Lower lobe of right lung (tissue), 2 donors: ENCODE data around the gene TMEM106B. TPM values are rescaled to one million over a fixed set of nuclear protein-coding genes. Genes with fewer than 3 reads are reported as not detected.

Experiments used
- ATAC-seq, 2 donors: fragments of 200-7000 bp; cut with Tn5 transposase; one replicate each; pipeline ENCODE4 v1.9.1; 2020 to 2022; ENCODE audit warnings: mild to moderate bottlenecking in 2 of 2, moderate library complexity in 2 of 2
- DNase-seq: peaks from one replicate; pipeline ENCODE4 v3.0.0-alpha.2; 2020
- H3K27ac ChIP-seq: fragments of 200-600 bp; one replicate; pipeline ENCODE4 v1.8.0; 2022
- H3K27me3 ChIP-seq: fragments of 200-600 bp; one replicate; pipeline ENCODE4 v1.8.0; 2022; ENCODE audit warnings: low read depth
- H3K36me3 ChIP-seq: fragments of 200-600 bp; one replicate; pipeline ENCODE4 v1.8.0; 2022; ENCODE audit warnings: mild to moderate bottlenecking
- H3K4me1 ChIP-seq: fragments of 200-600 bp; one replicate; pipeline ENCODE4 v1.8.0; 2022
- H3K4me3 ChIP-seq: fragments of 200-600 bp; one replicate; pipeline ENCODE4 v1.8.0; 2022; ENCODE audit warnings: mild to moderate bottlenecking
- H3K9me3 ChIP-seq: fragments of 200-600 bp; one replicate; pipeline ENCODE4 v1.8.0; 2022
- intact Hi-C: fragments of 100-400 bp; cut with DNase I; formaldehyde crosslinking; loops from one replicate; pipeline ENCODE4 v1.11.0; 2022
- total RNA-seq: library from RNA; stranded (reverse); fragmentation: NEBNext Ultra II Directional; extraction: Animal tissue kit (Norgen Biotek cat#: 25700); gene quantifications from one replicate; pipeline ENCODE4 v1.2.1, GENCODE V29; 2021
- TF ChIP-seq, protein P1 (sequence below): fragments of 200-600 bp; IDR thresholded peaks from one replicate; pipeline ENCODE4 v1.8.0; 2022; ENCODE audit warnings: antibody characterized with exemption, mild to moderate bottlenecking
- donor health status: DM: no; HTN: yes; CAD: no; lungs with severe emphysema.

TMEM106B gene
- total RNA-seq, 1 donor from 2014 or later = 38.7 TPM

DNA sequence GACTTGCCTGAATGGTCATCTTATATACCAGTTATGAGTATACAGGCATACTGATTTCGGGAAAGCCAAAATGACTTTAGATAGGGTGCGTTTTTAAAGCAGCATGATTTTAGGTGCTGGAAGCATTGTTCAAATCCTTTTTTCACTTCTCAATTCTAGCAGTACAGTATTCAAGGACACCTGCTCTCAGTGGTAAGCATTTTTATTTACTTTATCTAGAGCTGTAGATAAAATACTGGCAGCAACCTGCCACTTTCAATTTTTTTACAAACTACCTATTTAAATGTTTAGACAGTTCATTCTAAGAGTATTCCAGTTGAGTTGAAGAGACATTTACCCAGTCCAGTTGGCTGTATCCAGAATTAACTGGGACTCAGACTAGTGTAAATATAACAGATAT, 33.6 kb downstream of the TMEM106B start:
- TF ChIP-seq, protein P1, sequence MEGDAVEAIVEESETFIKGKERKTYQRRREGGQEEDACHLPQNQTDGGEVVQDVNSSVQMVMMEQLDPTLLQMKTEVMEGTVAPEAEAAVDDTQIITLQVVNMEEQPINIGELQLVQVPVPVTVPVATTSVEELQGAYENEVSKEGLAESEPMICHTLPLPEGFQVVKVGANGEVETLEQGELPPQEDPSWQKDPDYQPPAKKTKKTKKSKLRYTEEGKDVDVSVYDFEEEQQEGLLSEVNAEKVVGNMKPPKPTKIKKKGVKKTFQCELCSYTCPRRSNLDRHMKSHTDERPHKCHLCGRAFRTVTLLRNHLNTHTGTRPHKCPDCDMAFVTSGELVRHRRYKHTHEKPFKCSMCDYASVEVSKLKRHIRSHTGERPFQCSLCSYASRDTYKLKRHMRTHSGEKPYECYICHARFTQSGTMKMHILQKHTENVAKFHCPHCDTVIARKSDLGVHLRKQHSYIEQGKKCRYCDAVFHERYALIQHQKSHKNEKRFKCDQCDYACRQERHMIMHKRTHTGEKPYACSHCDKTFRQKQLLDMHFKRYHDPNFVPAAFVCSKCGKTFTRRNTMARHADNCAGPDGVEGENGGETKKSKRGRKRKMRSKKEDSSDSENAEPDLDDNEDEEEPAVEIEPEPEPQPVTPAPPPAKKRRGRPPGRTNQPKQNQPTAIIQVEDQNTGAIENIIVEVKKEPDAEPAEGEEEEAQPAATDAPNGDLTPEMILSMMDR = no peak
- Histone ChIP-seq H3K4me3 (no peak overlapping the region), H3K4me1 (no peaks in the 10 kb centered on the region), H3K27me3 (no peaks in the 10 kb centered on the region), H3K9me3 (no peaks in the 10 kb centered on the region), H3K27ac (no peak overlapping the region), H3K36me3 (no peaks in the 10 kb centered on the region)
- DNase-seq (no peak), ATAC-seq (no peak)
- intact Hi-C loops = no loop called here

DNA sequence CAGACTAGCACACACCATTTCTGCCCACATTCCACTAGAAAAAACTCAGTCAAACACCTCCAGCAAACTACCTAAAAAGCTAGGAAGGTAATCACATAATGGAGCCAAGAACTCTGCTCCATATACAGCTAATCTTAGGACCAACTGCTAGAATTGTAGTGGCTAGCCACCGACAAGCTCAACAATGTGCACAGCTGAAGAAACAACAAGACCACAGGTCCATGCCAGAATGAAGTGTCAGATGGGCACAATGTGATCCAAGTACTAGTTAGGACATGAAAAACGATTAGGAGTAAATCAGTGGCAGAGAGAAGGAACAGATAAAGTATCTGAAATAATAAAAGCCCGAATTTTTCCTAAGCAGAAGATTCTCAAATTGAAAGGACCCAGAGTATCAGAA, 38.6 kb downstream of the TMEM106B start:
- H3K27me3 ChIP-seq = no peaks in the 10 kb centered on the region
- H3K4me1 ChIP-seq = no peaks in the 10 kb centered on the region
- no peak overlapping the region for H3K4me3 ChIP-seq
- H3K9me3 ChIP-seq = peaks cover 7% of the 10 kb centered on the region
- ATAC-seq (no peak), DNase-seq (no peak)
- H3K27ac ChIP-seq = no peak overlapping the region
- intact Hi-C loops = no loop called here
- H3K36me3 ChIP-seq = no peaks in the 10 kb centered on the region
- TF ChIP-seq, protein P1 = no peak

DNA sequence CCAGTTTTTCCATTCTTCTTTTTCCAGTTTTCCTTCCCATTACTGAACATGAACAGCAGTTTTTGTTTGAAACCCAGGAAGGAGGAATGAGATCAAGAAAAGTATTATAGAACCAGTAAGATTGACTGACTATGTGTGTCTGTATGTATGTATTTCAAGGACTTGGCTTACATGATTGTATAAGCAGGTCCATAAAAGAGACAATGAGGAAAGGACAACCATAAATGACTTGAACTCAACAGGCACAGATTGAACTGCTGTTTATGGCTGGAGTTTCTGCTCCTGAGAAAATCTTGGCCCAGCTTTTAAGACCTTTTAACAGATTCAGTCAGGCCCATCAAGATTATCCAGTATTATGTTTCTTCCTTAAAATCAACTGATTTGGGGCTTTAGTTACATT, 39.1 kb downstream of the TMEM106B start:
- intact Hi-C loops = no loop called here
- Histone ChIP-seq H3K4me1 (no peaks in the 10 kb centered on the region), H3K9me3 (peaks cover 7% of the 10 kb centered on the region), H3K27ac (no peak overlapping the region), H3K36me3 (no peaks in the 10 kb centered on the region), H3K4me3 (no peak overlapping the region), H3K27me3 (no peaks in the 10 kb centered on the region)
- TF ChIP-seq, protein P1 = no peak
- DNase-seq = no peak
- ATAC-seq = no peak

DNA sequence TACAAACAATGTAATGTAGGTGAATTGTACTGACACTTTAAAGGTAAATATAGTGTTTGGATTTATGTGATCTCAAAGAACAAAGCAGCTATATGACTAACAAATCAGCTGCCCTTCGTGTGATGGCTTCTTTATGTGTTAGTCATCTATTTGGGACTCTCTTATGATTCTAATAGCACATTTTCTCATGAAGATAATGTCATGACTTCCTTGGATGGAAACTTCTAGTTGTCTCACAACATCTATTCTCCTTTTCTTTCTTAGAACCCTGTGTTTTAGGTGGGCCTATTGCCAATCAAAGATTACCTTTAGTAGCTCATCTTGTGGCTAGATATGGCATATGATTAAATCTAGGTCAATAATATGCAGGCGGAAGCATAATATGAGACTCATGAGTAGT, 45.0 kb downstream of the TMEM106B start:
- Histone ChIP-seq H3K4me1 (no peaks in the 10 kb centered on the region), H3K36me3 (no peaks in the 10 kb centered on the region), H3K4me3 (no peak overlapping the region), H3K27me3 (no peaks in the 10 kb centered on the region), H3K9me3 (peaks cover 7% of the 10 kb centered on the region), H3K27ac (no peak overlapping the region)
- intact Hi-C loops = no loop called here
- DNase-seq = no peak
- no peak for ATAC-seq
- TF ChIP-seq, protein P1 = no peak

DNA sequence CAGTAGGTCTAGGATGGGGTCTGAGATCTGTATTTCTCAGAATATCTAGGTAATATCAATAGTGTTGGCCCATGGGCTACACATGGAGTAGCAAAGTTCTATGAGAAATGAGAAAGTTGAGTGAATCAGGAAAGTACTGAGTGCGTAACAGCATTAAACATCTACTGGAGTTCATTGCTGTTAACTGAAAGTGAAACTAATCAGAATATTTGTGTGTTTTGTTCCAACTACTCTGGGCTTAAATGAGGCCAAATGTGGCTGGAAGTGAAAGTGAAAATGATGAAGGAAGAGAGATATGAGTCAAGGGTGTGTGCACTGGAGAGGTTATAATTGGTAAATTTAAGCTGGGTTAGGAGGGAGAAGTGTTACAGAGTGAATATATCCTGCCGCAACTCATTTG, 46.5 kb downstream of the TMEM106B start:
- no peaks in the 10 kb centered on the region for H3K4me1 ChIP-seq
- H3K36me3 ChIP-seq = no peaks in the 10 kb centered on the region
- no peaks in the 10 kb centered on the region for H3K9me3 ChIP-seq
- TF ChIP-seq, protein P1 = no peak
- DNase-seq (no peak), ATAC-seq (peak; percentile 88 to 91)
- H3K27ac ChIP-seq = peak overlapping the region; percentile 40
- intact Hi-C loops = no loop called here
- no peaks in the 10 kb centered on the region for H3K27me3 ChIP-seq
- no peak overlapping the region for H3K4me3 ChIP-seq

DNA sequence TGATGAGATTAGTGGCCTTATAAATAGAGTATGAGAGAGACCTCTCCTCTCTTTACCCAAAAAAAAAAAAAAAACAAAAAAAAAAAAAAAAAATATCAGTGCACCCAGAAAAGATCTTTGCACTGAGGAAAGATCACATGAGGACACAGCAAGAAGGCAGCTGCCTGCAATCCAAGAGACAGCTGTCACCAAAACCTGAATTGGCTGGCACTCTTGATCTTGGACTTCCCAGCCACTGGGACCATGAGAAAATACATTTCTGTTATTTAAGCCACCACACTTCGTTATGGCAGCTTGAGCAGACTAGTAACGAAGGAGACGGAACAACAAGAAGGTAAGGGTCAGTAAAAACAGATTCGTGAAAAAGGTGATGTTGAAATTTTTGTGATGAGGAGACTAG, 47.0 kb downstream of the TMEM106B start:
- TF ChIP-seq, protein P1 = no peak
- peak overlapping the region; percentile 40 for H3K27ac ChIP-seq
- H3K9me3 ChIP-seq = no peaks in the 10 kb centered on the region

More for the DNA sequence above, 47.0 kb downstream of the TMEM106B start:
- Histone ChIP-seq H3K27me3 (no peaks in the 10 kb centered on the region), H3K4me3 (no peak overlapping the region), H3K36me3 (no peaks in the 10 kb centered on the region), H3K4me1 (no peaks in the 10 kb centered on the region)
- ATAC-seq (peak in 1 of 2 donors; percentile 18), DNase-seq (no peak)
- intact Hi-C loops = no loop called here
